Caco-2 (cell line): ENCODE results near the gene SOSTDC1. TPM values are rescaled to one million over a fixed set of nuclear protein-coding genes. Genes with fewer than 3 reads are reported as not detected.
A peak's percentile ranks its signal among the peaks of the same experiment; 100 is the strongest.

Experiments
- BruUV-seq: library from RNA; stranded (reverse); fragments of 400-500 nt; replicated peaks from 2 replicates; lab custom pipeline; 2021; lab: Mats Ljungman, UMichigan
- CTCF ChIA-PET: fragments of 300-600 bp; sonication (Branson Sonifier 250); formaldehyde crosslinking; loops from one replicate; lab custom pipeline; 2022; ENCODE audit warnings: antibody characterized with exemption; lab: Charles Lee
- POLR2A ChIA-PET: fragments of 300-600 bp; sonication (Branson Sonifier 250); formaldehyde crosslinking; loops from one replicate; lab custom pipeline; 2022; ENCODE audit warnings: antibody characterized with exemption; lab: Charles Lee
- DNase-seq, 2 experiments: peaks; one replicate each; pipeline versions ENCODE4 v3.0.0 to v3.0.0-alpha.2; 2020 to 2022
- H3K27me3 ChIP-seq: replicated peaks from 2 replicates; pipeline ENCODE4 v1.6.0; 2011; ENCODE audit warnings: low read length; ENCODE audit not compliant: control insufficient read depth, insufficient read depth
- H3K36me3 ChIP-seq: 2 replicates; pipeline ENCODE4 v1.5.1; 2011; ENCODE audit warnings: low read length; ENCODE audit not compliant: control insufficient read depth, insufficient read depth
- H3K4me1 ChIP-seq: fragments of 250-450 bp; sonication (Bioruptor Pico); 2 replicates; pipeline ENCODE4 v1.5.1; 2020; ENCODE audit warnings: mild to moderate bottlenecking
- H3K4me3 ChIP-seq: 2 replicates; pipeline ENCODE4 v1.5.1; 2011; ENCODE audit warnings: low read depth, mild to moderate bottlenecking, control low read depth, low read length
- H3K9me3 ChIP-seq: fragments of 250-450 bp; sonication (Bioruptor Pico); 2 replicates; pipeline ENCODE4 v1.5.1; 2020; ENCODE audit warnings: mild to moderate bottlenecking, moderate library complexity
- H3K27ac Mint-ChIP-seq: one replicate; pipeline ENCODE4 v1.8.0; 2022; ENCODE audit warnings: mixed read lengths; ENCODE audit not compliant: unreplicated experiment
- H3K27me3 Mint-ChIP-seq: one replicate; pipeline ENCODE4 v1.8.0; 2022; ENCODE audit warnings: mixed read lengths; ENCODE audit not compliant: insufficient read depth, unreplicated experiment
- H3K36me3 Mint-ChIP-seq: one replicate; pipeline ENCODE4 v1.8.0; 2022; ENCODE audit warnings: mild to moderate bottlenecking, mixed read lengths; ENCODE audit not compliant: insufficient read depth, unreplicated experiment
- H3K4me1 Mint-ChIP-seq: one replicate; pipeline ENCODE4 v1.8.0; 2022; ENCODE audit warnings: low read depth, mixed read lengths; ENCODE audit not compliant: unreplicated experiment
- H3K4me3 Mint-ChIP-seq: one replicate; pipeline ENCODE4 v1.8.0; 2022; ENCODE audit warnings: mild to moderate bottlenecking, moderate library complexity, mixed read lengths; ENCODE audit not compliant: unreplicated experiment
- H3K9me3 Mint-ChIP-seq: one replicate; pipeline ENCODE4 v1.8.0; 2022; ENCODE audit warnings: mixed read lengths; ENCODE audit not compliant: unreplicated experiment
- intact Hi-C: fragments of 100-400 bp; cut with micrococcal nuclease; formaldehyde crosslinking; loops from one replicate; pipeline ENCODE4 v1.10.0; 2022; ENCODE audit not compliant: unreplicated experiment
- total RNA-seq: library from RNA; stranded (reverse); gene quantifications from 2 replicates; pipeline ENCODE4 v1.2.3, GENCODE V29; 2022
- TF ChIP-seq, protein P1 (sequence below), 2 experiments: fragments of 200-600 bp in 1 of 2; IDR thresholded peaks; 1 replicate in 1 of 2; 2 replicates in 1 of 2; pipeline versions ENCODE4 v1.5.1 to v1.8.0; 2011 to 2022; ENCODE audit warnings: antibody characterized with exemption in 1 of 2, control low read depth in 1 of 2, inconsistent platforms in 1 of 2, low read depth in 1 of 2, low read length in 1 of 2, mild to moderate bottlenecking in 1 of 2, moderate library complexity in 1 of 2; ENCODE audit not compliant: insufficient read depth in 1 of 2, severe bottlenecking in 1 of 2, unreplicated experiment in 1 of 2

Gene SOSTDC1
- total RNA-seq, 1 experiment from 2014 or later, result 8.4 TPM

- H3K27me3 Mint-ChIP-seq, result no peaks in the 10 kb centered on the region
- Histone ChIP-seq H3K4me1 (peaks cover 13% of the 10 kb centered on the region; the same call in 1 of the 2 replicates), H3K4me3 (no peak overlapping the region), H3K27me3 (no peaks in the 10 kb centered on the region), H3K9me3 (no peaks in the 10 kb centered on the region), H3K36me3 (no peaks in the 10 kb centered on the region)
- H3K9me3 Mint-ChIP-seq, result no peaks in the 10 kb centered on the region
- POLR2A ChIA-PET, result no interaction called here
- peaks cover 12% of the 10 kb centered on the region for H3K4me1 Mint-ChIP-seq
- DNase-seq, result no peak
- no peak overlapping the region for H3K27ac Mint-ChIP-seq
- no TSS peak for BruUV-seq
- no peak overlapping the region for H3K4me3 Mint-ChIP-seq
- TF ChIP-seq, protein P1, sequence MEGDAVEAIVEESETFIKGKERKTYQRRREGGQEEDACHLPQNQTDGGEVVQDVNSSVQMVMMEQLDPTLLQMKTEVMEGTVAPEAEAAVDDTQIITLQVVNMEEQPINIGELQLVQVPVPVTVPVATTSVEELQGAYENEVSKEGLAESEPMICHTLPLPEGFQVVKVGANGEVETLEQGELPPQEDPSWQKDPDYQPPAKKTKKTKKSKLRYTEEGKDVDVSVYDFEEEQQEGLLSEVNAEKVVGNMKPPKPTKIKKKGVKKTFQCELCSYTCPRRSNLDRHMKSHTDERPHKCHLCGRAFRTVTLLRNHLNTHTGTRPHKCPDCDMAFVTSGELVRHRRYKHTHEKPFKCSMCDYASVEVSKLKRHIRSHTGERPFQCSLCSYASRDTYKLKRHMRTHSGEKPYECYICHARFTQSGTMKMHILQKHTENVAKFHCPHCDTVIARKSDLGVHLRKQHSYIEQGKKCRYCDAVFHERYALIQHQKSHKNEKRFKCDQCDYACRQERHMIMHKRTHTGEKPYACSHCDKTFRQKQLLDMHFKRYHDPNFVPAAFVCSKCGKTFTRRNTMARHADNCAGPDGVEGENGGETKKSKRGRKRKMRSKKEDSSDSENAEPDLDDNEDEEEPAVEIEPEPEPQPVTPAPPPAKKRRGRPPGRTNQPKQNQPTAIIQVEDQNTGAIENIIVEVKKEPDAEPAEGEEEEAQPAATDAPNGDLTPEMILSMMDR (IDR thresholded peaks at IDR 0.05; ENCODE audit: insufficient read depth in 1 of 2, low read depth in 1 of 2, low read length in 1 of 2, severe bottlenecking in 1 of 2, unreplicated experiment in 1 of 2), result peak in 1 of 2 experiments; percentile 10
- no peaks in the 10 kb centered on the region for H3K36me3 Mint-ChIP-seq
- intact Hi-C loops, result loop anchor here (1.0 to 5.0 kb wide), 6 partner anchors 100 to 354 kb away; no protein-coding TSS in a partner anchor
- CTCF ChIA-PET, result interaction anchor here (4.5 kb wide), 1 partner anchor 133 kb away, joined by 48 read pairs; no protein-coding TSS in a partner anchor
These were observed 33.2 kb downstream of the SOSTDC1 start for GRCh38 chr7:16432425-16432731.

DNA sequence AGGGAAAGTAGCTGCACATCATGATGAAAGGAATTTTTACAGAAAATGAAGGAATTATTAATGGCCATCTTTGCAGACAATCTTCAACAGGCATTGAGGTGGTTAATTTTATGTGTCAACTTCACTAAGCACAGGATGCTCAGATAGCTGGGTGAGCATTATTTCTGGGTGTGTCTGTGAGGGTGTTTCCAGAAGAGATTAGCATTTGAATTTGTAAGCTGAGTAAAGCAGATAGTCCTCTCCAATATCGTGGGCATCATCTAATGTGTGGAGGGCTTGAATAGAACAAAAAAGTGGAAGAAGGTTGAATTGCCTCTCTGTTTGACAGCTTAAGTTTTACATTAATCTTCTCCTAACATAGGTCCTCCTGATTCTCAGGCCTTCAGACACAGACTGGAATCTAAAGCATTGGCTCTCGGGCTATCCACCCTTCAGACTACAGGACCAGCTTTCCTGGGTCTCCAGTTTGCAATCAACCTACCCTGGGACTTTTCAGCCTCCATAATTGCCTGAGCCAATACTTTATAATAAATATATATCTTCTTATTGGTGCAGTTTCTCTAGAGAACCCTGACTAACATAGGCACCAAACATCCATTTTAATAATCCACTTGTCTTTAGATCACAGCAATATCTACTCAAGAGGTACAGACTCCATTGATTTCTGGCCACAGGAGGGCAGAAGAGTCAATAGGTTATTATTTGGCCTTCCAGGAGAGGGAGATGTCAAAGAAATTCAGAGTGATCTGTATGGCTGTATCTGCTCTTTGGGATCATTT, 33.7 kb downstream of the SOSTDC1 start:
- Histone ChIP-seq H3K36me3 (no peaks in the 10 kb centered on the region), H3K27me3 (no peaks in the 10 kb centered on the region), H3K9me3 (no peaks in the 10 kb centered on the region), H3K4me3 (no peak overlapping the region), H3K4me1 (peaks cover 13% of the 10 kb centered on the region; the same call in 1 of the 2 replicates)
- no peaks in the 10 kb centered on the region for H3K27me3 Mint-ChIP-seq
- ChIA-PET CTCF (interaction anchor here (0.9 to 4.5 kb wide), 3 partner anchors 111 to 134 kb away, joined by 3 to 48 read pairs (median 6); no protein-coding TSS in a partner anchor), POLR2A (no interaction called here)
- no peak overlapping the region for H3K4me3 Mint-ChIP-seq
- BruUV-seq, result no TSS peak
- no peaks in the 10 kb centered on the region for H3K9me3 Mint-ChIP-seq
- no peaks in the 10 kb centered on the region for H3K36me3 Mint-ChIP-seq
- H3K27ac Mint-ChIP-seq, result no peak overlapping the region
- peak; percentile 50 to 69 for DNase-seq
- TF ChIP-seq, protein P1 (IDR thresholded peaks at IDR 0.05; ENCODE audit: insufficient read depth in 1 of 2, low read depth in 1 of 2, low read length in 1 of 2, severe bottlenecking in 1 of 2, unreplicated experiment in 1 of 2), result peak; percentile 72 to 79
- H3K4me1 Mint-ChIP-seq, result peaks cover 12% of the 10 kb centered on the region
- intact Hi-C loops, result loop anchor here (1.0 to 5.0 kb wide), 6 partner anchors 100 to 354 kb away; no protein-coding TSS in a partner anchor

GRCh38 chr7:16430133-16430532, 35.4 kb downstream of the SOSTDC1 start:
- H3K4me1 Mint-ChIP-seq, result peaks cover 12% of the 10 kb centered on the region
- no peak overlapping the region for H3K4me3 ChIP-seq
- H3K9me3 ChIP-seq, result no peaks in the 10 kb centered on the region
- no peak overlapping the region for H3K4me3 Mint-ChIP-seq
- intact Hi-C loops, result loop anchor here (5.0 kb wide), 1 partner anchor 267 kb away; no protein-coding TSS in a partner anchor
- DNase-seq, result no peak
- H3K4me1 ChIP-seq, result peaks cover 13% of the 10 kb centered on the region; the same call in 1 of the 2 replicates
- no peak overlapping the region for H3K27ac Mint-ChIP-seq
- H3K36me3 Mint-ChIP-seq, result no peaks in the 10 kb centered on the region
- H3K27me3 Mint-ChIP-seq, result no peaks in the 10 kb centered on the region
- ChIA-PET POLR2A (no interaction called here), CTCF (interaction anchor here (1.7 to 4.5 kb wide), 2 partner anchors 112 to 135 kb away, joined by 6 to 48 read pairs; no protein-coding TSS in a partner anchor)
- TF ChIP-seq, protein P1 (IDR thresholded peaks at IDR 0.05; ENCODE audit: insufficient read depth in 1 of 2, low read depth in 1 of 2, low read length in 1 of 2, severe bottlenecking in 1 of 2, unreplicated experiment in 1 of 2), result no peak
- H3K9me3 Mint-ChIP-seq, result no peaks in the 10 kb centered on the region
- H3K27me3 ChIP-seq, result no peaks in the 10 kb centered on the region
- no peaks in the 10 kb centered on the region for H3K36me3 ChIP-seq
- no TSS peak for BruUV-seq
